Mucosa of stomach (tissue), 1 donor: ENCODE data around the gene BHLHE23.

ENCODE experiments used
- H3K27me3 ChIP-seq: one replicate; pipeline ENCODE4 v1.7.0; 2013; ENCODE audit warnings: mild to moderate bottlenecking, low read length; ENCODE audit not compliant: control insufficient read depth, insufficient read depth
- H3K36me3 ChIP-seq: one replicate; pipeline ENCODE4 v1.7.0; 2013; ENCODE audit warnings: low read length; ENCODE audit not compliant: control insufficient read depth, insufficient read depth
- H3K4me1 ChIP-seq: one replicate; pipeline ENCODE4 v1.7.0; 2013; ENCODE audit warnings: mild to moderate bottlenecking, low read length; ENCODE audit not compliant: control insufficient read depth, insufficient read depth
- H3K4me3 ChIP-seq: one replicate; pipeline ENCODE4 v1.7.0; 2013; ENCODE audit warnings: low read length
- H3K9ac ChIP-seq: one replicate; pipeline ENCODE4 v1.7.0; 2013; ENCODE audit warnings: mild to moderate bottlenecking, low read length, moderate library complexity
- H3K9me3 ChIP-seq: one replicate; pipeline ENCODE4 v1.7.0; 2013; ENCODE audit warnings: mild to moderate bottlenecking, low read length, moderate library complexity; ENCODE audit not compliant: control insufficient read depth
- donor health status: Pancreatic carcinoma.

Gene BHLHE23

GRCh38 chr20:62997417-62998035 is 9.2 kb downstream of the BHLHE23 start:
- Histone ChIP-seq H3K36me3 (no peaks in the 10 kb centered on the region), H3K9me3 (no peaks in the 10 kb centered on the region), H3K9ac (no peak overlapping the region), H3K4me3 (no peak overlapping the region), H3K4me1 (no peaks in the 10 kb centered on the region), H3K27me3 (peaks cover 51% of the 10 kb centered on the region)

GRCh38 chr20:62996596-62996982 is 10.2 kb downstream of the BHLHE23 start:
- peaks cover 51% of the 10 kb centered on the region for H3K27me3 ChIP-seq
- H3K4me1 ChIP-seq, result no peaks in the 10 kb centered on the region
- no peaks in the 10 kb centered on the region for H3K36me3 ChIP-seq
- no peak overlapping the region for H3K9ac ChIP-seq
- no peak overlapping the region for H3K4me3 ChIP-seq
- H3K9me3 ChIP-seq, result no peaks in the 10 kb centered on the region

- Histone ChIP-seq H3K27me3 (peaks cover 54% of the 10 kb centered on the region), H3K9ac (no peak overlapping the region), H3K4me1 (no peaks in the 10 kb centered on the region), H3K4me3 (no peak overlapping the region), H3K9me3 (no peaks in the 10 kb centered on the region), H3K36me3 (no peaks in the 10 kb centered on the region)
Measured at GRCh38 chr20:62995898-62996595, 10.7 kb downstream of the BHLHE23 start.

- no peak overlapping the region for H3K4me3 ChIP-seq
- H3K36me3 ChIP-seq, result no peaks in the 10 kb centered on the region
- no peaks in the 10 kb centered on the region for H3K9me3 ChIP-seq
- H3K4me1 ChIP-seq, result no peaks in the 10 kb centered on the region
- H3K27me3 ChIP-seq, result peaks cover 52% of the 10 kb centered on the region
- H3K9ac ChIP-seq, result no peak overlapping the region
Measured at GRCh38 chr20:62995481-62995880, 11.3 kb downstream of the BHLHE23 start.

GRCh38 chr20:62994869-62995281 is 11.9 kb downstream of the BHLHE23 start:
- Histone ChIP-seq H3K9ac (no peak overlapping the region), H3K36me3 (no peaks in the 10 kb centered on the region), H3K9me3 (no peaks in the 10 kb centered on the region), H3K27me3 (peaks cover 50% of the 10 kb centered on the region), H3K4me3 (no peak overlapping the region), H3K4me1 (no peaks in the 10 kb centered on the region)

- no peak overlapping the region for H3K4me3 ChIP-seq
- H3K9ac ChIP-seq, result no peak overlapping the region
- H3K27me3 ChIP-seq, result peaks cover 52% of the 10 kb centered on the region
- H3K9me3 ChIP-seq, result no peaks in the 10 kb centered on the region
- no peaks in the 10 kb centered on the region for H3K4me1 ChIP-seq
- no peaks in the 10 kb centered on the region for H3K36me3 ChIP-seq
Measured at GRCh38 chr20:62993856-62994494, 12.8 kb downstream of the BHLHE23 start.

- H3K4me3 ChIP-seq, result no peak overlapping the region
- H3K4me1 ChIP-seq, result no peaks in the 10 kb centered on the region
- H3K9me3 ChIP-seq, result no peaks in the 10 kb centered on the region
- H3K9ac ChIP-seq, result no peak overlapping the region
- H3K36me3 ChIP-seq, result no peaks in the 10 kb centered on the region
- H3K27me3 ChIP-seq, result peaks cover 39% of the 10 kb centered on the region
Measured at GRCh38 chr20:62991863-62992262, 14.9 kb downstream of the BHLHE23 start.

- Histone ChIP-seq H3K9ac (no peak overlapping the region), H3K27me3 (peaks cover 36% of the 10 kb centered on the region), H3K9me3 (no peaks in the 10 kb centered on the region), H3K4me1 (no peaks in the 10 kb centered on the region), H3K36me3 (no peaks in the 10 kb centered on the region), H3K4me3 (no peak overlapping the region)
Measured at GRCh38 chr20:62991196-62991807, 15.5 kb downstream of the BHLHE23 start.

- Histone ChIP-seq H3K9ac (no peak overlapping the region), H3K4me3 (no peak overlapping the region), H3K4me1 (no peaks in the 10 kb centered on the region), H3K27me3 (peaks cover 38% of the 10 kb centered on the region), H3K9me3 (no peaks in the 10 kb centered on the region), H3K36me3 (no peaks in the 10 kb centered on the region)
Measured at GRCh38 chr20:62990306-62990825, 16.4 kb downstream of the BHLHE23 start.

GRCh38 chr20:62989201-62989601 is 17.6 kb downstream of the BHLHE23 start:
- no peak overlapping the region for H3K4me3 ChIP-seq
- peaks cover 47% of the 10 kb centered on the region for H3K27me3 ChIP-seq

GRCh38 chr20:62987114-62987513 is 19.6 kb downstream of the BHLHE23 start:
- H3K36me3 ChIP-seq, result no peaks in the 10 kb centered on the region
- peaks cover 50% of the 10 kb centered on the region for H3K27me3 ChIP-seq
- H3K4me1 ChIP-seq, result no peaks in the 10 kb centered on the region
- no peak overlapping the region for H3K9ac ChIP-seq
- H3K9me3 ChIP-seq, result no peaks in the 10 kb centered on the region
- H3K4me3 ChIP-seq, result no peak overlapping the region

More at GRCh38 chr20:62989201-62989601, 17.6 kb downstream of the BHLHE23 start:
- H3K9ac ChIP-seq, result no peak overlapping the region
- H3K36me3 ChIP-seq, result no peaks in the 10 kb centered on the region
- H3K4me1 ChIP-seq, result no peaks in the 10 kb centered on the region
- no peaks in the 10 kb centered on the region for H3K9me3 ChIP-seq
